Esophagus muscularis mucosa (tissue), 3 donors: Measurements from ENCODE around the gene EPHB3.

Experiments
- CTCF ChIP-seq, 3 experiments: fragments of 200-600 bp in 2 of 3; fragments of 450-650 bp in 1 of 3; sonication (generic) in 2 of 3; IDR thresholded peaks; one replicate each; pipeline ENCODE4 v1.5.1; 2017 to 2019; ENCODE audit warnings: antibody characterized with exemption in 3 of 3, mild to moderate bottlenecking in 2 of 3, moderate library complexity in 1 of 3
- POLR2AphosphoS5 ChIP-seq, 2 donors: sonication (generic); formaldehyde crosslinking; IDR thresholded peaks; one replicate each; pipeline ENCODE4 v1.6.1; 2017; ENCODE audit warnings: antibody characterized with exemption in 2 of 2

- TF ChIP-seq CTCF (IDR thresholded peaks at IDR 0.05): no peak
- TF ChIP-seq POLR2AphosphoS5 (IDR thresholded peaks at IDR 0.05): no peak
These were observed 8.9 kb downstream of the EPHB3 start for GRCh38 chr3:184570489-184570888.
